Brain microvascular endothelial cell (primary cell): Measurements from ENCODE around the gene MSI2.

Experiments used
- DNase-seq: peaks from one replicate; pipeline ENCODE4 v3.0.0-alpha.2; 2020
- H3K27ac ChIP-seq: fragments of 250-450 bp; sonication (Bioruptor Pico); 2 replicates; pipeline ENCODE4 v1.5.1; 2020; ENCODE audit warnings: mild to moderate bottlenecking, moderate library complexity
- H3K27me3 ChIP-seq: fragments of 250-450 bp; sonication (Bioruptor Pico); replicated peaks from 2 replicates; pipeline ENCODE4 v1.5.1; 2020; ENCODE audit warnings: mild to moderate bottlenecking
- H3K36me3 ChIP-seq: fragments of 250-450 bp; sonication (Bioruptor Pico); replicated peaks from 2 replicates; pipeline ENCODE4 v1.5.1; 2020; ENCODE audit warnings: mild to moderate bottlenecking
- H3K4me3 ChIP-seq: 2 replicates; pipeline ENCODE4 v1.5.1; 2011; ENCODE audit warnings: low read depth, mild to moderate bottlenecking, control low read depth, low read length, moderate library complexity
- in situ Hi-C: cut with HindIII; loops from 2 replicates; pipeline ENCODE4 v1.10.0; 2017; ENCODE audit warnings: low sequenced_read_pairs, low pct_ligation_motif_present
- TF ChIP-seq, protein P1 (sequence below): IDR thresholded peaks from 2 replicates; pipeline ENCODE4 v1.5.1; 2011; ENCODE audit warnings: low read depth, mild to moderate bottlenecking, moderate library complexity, low read length, control low read depth, inconsistent platforms; ENCODE audit errors: missing control alignments

The MSI2 gene

DNA sequence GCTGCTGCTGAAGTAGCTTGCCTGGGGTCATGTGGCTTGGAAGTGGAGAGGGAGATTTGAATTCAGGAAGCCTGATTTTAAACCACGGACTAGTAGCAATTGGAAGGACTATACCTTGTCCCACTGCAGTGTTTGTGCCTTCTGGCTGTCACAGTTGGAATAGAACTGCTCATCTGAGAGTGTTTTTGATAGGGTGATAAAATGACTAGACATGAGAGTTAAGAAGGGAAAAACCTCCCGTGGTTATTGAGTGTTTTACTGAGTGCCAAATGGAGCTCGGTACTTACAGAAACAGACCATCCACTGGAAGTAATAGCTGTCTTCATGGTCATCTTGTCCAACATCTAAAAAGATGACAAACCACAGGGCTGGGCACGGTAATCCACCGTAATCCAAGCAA is 70.4 kb downstream of the MSI2 start:
- H3K36me3 ChIP-seq, result no peaks in the 10 kb centered on the region
- in situ Hi-C loops, result no loop called here

DNA sequence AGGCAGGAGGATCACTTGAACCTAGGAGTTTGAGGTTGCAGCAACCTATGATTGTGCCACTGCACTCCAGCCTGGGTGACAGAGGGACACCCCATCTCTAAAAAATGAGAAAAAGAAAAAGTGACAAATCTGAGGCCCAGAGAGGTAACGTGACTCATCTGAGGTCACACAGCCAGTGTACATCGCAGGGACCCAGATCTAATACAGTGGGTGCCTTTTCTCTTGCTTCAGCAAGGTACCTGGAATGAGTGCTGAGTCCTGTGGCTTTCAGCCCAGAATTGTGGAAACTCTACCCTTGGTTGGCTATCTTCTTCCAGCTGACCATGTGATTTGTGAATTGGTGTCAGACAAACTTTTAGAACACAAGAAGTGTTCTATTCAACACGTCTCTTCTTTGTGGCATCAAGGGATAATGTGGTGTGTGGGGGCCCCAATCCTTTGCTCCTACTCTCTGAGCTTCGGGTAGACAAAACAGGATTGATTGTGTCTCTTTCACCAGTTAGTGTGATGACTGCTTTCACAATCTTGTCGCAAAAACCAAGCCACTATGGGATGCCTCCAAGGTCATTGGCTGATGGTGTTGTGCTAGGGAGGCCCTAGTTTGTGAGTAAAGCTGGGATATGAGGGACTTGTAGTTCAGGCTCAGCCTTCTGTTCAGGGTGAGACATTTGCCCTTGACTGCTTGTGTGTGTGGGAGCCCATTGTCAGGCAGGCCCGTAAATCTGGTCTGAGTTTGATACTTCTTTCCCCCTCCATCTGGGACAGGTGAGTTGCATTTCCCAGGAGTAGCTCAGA is 71.0 kb downstream of the MSI2 start:
- H3K36me3 ChIP-seq, result no peaks in the 10 kb centered on the region
- H3K27me3 ChIP-seq, result no peaks in the 10 kb centered on the region
- TF ChIP-seq, protein P1, sequence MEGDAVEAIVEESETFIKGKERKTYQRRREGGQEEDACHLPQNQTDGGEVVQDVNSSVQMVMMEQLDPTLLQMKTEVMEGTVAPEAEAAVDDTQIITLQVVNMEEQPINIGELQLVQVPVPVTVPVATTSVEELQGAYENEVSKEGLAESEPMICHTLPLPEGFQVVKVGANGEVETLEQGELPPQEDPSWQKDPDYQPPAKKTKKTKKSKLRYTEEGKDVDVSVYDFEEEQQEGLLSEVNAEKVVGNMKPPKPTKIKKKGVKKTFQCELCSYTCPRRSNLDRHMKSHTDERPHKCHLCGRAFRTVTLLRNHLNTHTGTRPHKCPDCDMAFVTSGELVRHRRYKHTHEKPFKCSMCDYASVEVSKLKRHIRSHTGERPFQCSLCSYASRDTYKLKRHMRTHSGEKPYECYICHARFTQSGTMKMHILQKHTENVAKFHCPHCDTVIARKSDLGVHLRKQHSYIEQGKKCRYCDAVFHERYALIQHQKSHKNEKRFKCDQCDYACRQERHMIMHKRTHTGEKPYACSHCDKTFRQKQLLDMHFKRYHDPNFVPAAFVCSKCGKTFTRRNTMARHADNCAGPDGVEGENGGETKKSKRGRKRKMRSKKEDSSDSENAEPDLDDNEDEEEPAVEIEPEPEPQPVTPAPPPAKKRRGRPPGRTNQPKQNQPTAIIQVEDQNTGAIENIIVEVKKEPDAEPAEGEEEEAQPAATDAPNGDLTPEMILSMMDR, result no peak
- DNase-seq, result no peak
- no peak overlapping the region for H3K4me3 ChIP-seq
- H3K27ac ChIP-seq, result no peak overlapping the region
- in situ Hi-C loops, result no loop called here

More for the DNA sequence above, 70.4 kb downstream of the MSI2 start:
- TF ChIP-seq, protein P1, result no peak
- Histone ChIP-seq H3K27me3 (no peaks in the 10 kb centered on the region), H3K27ac (no peak overlapping the region), H3K4me3 (no peak overlapping the region)
- DNase-seq, result no peak

DNA sequence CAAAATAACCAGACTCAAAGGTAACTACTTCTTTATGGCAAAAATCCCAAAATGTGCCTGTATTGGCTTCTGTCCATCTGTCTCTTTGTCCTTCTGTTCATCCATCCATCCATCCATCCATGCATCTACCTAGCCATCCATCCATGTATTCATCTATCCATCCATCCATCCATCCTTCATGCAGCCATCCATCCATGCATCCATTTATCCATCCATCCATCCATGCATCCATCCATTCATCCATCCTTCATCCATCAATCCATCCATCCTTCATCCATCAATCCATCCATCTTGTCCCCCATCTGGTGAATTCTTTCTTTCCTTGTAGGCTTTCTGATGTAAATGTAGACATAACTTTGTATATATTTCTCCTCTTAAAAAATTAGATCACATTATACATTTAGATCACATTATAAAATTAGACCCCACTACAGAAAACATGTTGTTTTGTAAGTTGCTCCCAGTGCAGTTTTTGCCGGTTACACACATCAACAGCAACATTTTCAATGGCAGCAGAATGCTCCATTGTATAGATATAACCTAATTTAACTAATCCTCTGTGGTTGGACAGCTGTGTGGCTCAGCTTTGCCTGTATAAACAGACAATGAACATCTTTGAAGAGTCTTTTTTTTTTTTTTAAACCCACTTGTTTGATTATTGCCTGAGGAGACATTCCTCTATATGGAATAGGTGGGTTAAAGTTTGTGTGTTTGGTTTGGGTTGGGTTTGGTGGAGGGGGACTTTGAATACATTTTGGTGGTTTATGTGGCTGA is 72.0 kb downstream of the MSI2 start:
- Histone ChIP-seq H3K27ac (no peak overlapping the region), H3K27me3 (no peaks in the 10 kb centered on the region), H3K36me3 (no peaks in the 10 kb centered on the region), H3K4me3 (no peak overlapping the region)
- TF ChIP-seq, protein P1, result no peak
- in situ Hi-C loops, result no loop called here
- no peak for DNase-seq

DNA sequence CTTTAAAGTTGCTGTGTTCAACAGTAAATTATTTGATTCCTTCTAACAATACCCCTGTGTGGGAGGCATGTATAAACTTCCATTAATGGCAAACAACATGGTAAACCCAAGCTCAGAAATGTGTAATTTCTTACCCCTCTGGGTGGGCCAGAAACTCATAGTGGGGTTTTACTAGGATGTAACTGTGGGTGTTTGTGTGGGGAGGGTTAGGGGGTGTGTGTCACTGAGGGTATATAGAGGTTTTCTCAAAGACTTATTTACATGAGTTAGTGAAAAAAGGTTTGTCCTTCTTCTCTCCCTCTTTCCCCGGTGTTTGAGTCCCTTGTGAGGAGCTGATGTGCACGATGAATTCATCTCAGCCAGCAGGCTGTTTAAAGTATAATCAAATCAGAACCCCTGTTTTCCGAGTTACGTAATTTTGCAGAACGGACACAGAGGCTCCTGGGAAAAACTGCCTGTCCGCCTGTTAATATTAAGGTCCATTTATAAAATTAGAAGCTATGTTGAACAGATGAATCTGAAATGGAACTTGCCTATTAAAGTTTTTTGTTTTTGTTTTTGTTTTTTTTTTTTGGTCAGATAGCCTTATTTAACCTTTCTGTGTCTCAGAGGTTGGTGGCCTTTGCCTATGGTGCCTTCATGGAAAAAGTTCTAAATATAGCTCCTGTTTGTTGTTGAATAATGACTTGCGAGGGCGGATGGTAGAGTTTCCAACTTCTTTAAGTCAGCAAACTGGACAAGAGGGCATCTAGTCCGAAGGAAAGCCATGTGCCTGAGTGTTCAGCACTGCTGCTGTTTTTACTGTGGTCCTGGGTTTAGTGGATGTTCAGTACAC is 73.3 kb downstream of the MSI2 start:
- no peaks in the 10 kb centered on the region for H3K36me3 ChIP-seq
- H3K27ac ChIP-seq, result no peak overlapping the region
- H3K27me3 ChIP-seq, result no peaks in the 10 kb centered on the region
- no peak overlapping the region for H3K4me3 ChIP-seq
- TF ChIP-seq, protein P1, result no peak
- DNase-seq, result no peak
- in situ Hi-C loops, result no loop called here

DNA sequence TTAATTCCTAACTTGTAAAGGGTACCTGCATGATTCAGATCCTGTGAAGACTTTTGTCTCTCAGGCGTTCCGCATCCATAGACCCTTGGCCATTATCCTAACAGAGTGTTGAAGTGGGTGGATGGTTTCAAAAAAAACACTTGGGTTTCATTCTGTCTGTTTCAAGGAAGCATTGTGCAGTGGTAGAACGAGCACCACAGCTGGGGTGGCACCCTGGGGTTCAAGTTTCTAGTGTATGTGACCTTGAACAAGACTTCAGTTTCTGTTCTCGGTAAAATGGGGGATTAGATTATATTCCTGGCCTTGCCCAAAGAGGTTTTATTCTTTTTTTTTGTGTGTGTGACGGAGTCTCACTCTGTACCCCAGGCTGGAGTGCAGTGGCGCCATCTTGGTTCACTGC is 74.3 kb downstream of the MSI2 start:
- H3K36me3 ChIP-seq, result no peaks in the 10 kb centered on the region
- in situ Hi-C loops, result no loop called here
- TF ChIP-seq, protein P1, result no peak
- H3K27me3 ChIP-seq, result no peaks in the 10 kb centered on the region
- no peak for DNase-seq
- no peak overlapping the region for H3K27ac ChIP-seq
- no peak overlapping the region for H3K4me3 ChIP-seq
